ENCODE data around the gene LGALS4. TPM values are rescaled to one million over a fixed set of nuclear protein-coding genes. Genes with fewer than 3 reads are reported as not detected.

Gene LGALS4
- total and polyA plus RNA-seq, 9 of the 15 experiments (the other 6 are each of a cell fraction or from before 2014, with no cell fraction given), result 0.08 to 1.1 (median 0.30) TPM; not detected in 3

DNA sequence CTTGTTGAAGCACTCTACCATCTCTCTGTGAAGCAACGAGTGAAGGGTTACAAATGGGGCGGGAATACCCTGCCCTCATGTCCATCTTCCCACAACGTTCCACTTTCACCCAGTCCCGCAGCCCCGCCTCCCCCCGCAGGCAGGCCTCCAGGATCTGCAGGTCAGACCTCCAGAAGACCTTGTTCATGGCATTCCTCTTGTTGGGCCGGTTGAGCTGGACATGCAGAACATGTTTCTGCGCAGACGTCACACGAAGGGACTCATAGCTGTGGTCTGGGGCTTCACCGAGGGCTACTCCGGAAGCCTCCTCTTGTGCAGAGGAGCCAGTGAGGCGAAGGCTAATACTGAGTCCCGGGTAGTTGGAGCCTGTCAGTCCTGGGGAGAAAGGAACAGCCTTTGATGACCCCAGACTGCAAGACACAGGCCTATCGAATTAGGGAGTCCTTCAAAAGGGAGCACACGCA, 18.4 kb upstream of the LGALS4 start (continued):
- TF ChIP-seq NONO (IDR thresholded peaks at IDR 0.05; ENCODE audit: low read depth in 2 of 2, low read length in 1 of 2), result 0 out of 4 replicates have a peak, but pooled peaks of 1 of the 2 experiments have one; percentile 21
- no peak for TF ChIP-seq HMG20B (CRISPR knock-in tag; IDR thresholded peaks at IDR 0.05)
- TF ChIP-seq RBBP5 (IDR thresholded peaks at IDR 0.05; ENCODE audit: borderline replicate concordance, insufficient read depth, low read length, poor library complexity, severe bottlenecking), result no peak
- TF ChIP-seq MYNN (IDR thresholded peaks at IDR 0.05), result no peak
- no peak for TF ChIP-seq MYNN (CRISPR knock-in tag; IDR thresholded peaks at IDR 0.05)
- TF ChIP-seq, protein P1, sequence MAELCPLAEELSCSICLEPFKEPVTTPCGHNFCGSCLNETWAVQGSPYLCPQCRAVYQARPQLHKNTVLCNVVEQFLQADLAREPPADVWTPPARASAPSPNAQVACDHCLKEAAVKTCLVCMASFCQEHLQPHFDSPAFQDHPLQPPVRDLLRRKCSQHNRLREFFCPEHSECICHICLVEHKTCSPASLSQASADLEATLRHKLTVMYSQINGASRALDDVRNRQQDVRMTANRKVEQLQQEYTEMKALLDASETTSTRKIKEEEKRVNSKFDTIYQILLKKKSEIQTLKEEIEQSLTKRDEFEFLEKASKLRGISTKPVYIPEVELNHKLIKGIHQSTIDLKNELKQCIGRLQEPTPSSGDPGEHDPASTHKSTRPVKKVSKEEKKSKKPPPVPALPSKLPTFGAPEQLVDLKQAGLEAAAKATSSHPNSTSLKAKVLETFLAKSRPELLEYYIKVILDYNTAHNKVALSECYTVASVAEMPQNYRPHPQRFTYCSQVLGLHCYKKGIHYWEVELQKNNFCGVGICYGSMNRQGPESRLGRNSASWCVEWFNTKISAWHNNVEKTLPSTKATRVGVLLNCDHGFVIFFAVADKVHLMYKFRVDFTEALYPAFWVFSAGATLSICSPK (IDR thresholded peaks at IDR 0.05; ENCODE audit: borderline replicate concordance), result no peak
- TF ChIP-seq, protein P2, sequence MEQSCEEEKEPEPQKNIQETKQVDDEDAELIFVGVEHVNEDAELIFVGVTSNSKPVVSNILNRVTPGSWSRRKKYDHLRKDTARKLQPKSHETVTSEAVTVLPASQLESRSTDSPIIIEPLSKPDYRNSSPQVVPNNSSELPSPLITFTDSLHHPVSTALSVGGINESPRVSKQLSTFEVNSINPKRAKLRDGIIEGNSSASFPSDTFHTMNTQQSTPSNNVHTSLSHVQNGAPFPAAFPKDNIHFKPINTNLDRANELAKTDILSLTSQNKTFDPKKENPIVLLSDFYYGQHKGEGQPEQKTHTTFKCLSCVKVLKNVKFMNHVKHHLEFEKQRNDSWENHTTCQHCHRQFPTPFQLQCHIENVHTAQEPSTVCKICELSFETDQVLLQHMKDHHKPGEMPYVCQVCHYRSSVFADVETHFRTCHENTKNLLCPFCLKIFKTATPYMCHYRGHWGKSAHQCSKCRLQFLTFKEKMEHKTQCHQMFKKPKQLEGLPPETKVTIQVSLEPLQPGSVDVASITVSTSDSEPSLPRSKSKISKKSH (CRISPR knock-in tag; IDR thresholded peaks at IDR 0.05), result no peak
- TF ChIP-seq ZNF316 (IDR thresholded peaks at IDR 0.05), result no peak
- TF ChIP-seq, protein P3, sequence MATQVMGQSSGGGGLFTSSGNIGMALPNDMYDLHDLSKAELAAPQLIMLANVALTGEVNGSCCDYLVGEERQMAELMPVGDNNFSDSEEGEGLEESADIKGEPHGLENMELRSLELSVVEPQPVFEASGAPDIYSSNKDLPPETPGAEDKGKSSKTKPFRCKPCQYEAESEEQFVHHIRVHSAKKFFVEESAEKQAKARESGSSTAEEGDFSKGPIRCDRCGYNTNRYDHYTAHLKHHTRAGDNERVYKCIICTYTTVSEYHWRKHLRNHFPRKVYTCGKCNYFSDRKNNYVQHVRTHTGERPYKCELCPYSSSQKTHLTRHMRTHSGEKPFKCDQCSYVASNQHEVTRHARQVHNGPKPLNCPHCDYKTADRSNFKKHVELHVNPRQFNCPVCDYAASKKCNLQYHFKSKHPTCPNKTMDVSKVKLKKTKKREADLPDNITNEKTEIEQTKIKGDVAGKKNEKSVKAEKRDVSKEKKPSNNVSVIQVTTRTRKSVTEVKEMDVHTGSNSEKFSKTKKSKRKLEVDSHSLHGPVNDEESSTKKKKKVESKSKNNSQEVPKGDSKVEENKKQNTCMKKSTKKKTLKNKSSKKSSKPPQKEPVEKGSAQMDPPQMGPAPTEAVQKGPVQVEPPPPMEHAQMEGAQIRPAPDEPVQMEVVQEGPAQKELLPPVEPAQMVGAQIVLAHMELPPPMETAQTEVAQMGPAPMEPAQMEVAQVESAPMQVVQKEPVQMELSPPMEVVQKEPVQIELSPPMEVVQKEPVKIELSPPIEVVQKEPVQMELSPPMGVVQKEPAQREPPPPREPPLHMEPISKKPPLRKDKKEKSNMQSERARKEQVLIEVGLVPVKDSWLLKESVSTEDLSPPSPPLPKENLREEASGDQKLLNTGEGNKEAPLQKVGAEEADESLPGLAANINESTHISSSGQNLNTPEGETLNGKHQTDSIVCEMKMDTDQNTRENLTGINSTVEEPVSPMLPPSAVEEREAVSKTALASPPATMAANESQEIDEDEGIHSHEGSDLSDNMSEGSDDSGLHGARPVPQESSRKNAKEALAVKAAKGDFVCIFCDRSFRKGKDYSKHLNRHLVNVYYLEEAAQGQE (IDR thresholded peaks at IDR 0.05; ENCODE audit: borderline replicate concordance), result no peak
- TF ChIP-seq, protein P3 (CRISPR knock-in tag; IDR thresholded peaks at IDR 0.05; ENCODE audit: low read depth), result 0 out of 2 replicates have a peak, but pooled peaks have one; percentile 38
- TF ChIP-seq, protein P4, sequence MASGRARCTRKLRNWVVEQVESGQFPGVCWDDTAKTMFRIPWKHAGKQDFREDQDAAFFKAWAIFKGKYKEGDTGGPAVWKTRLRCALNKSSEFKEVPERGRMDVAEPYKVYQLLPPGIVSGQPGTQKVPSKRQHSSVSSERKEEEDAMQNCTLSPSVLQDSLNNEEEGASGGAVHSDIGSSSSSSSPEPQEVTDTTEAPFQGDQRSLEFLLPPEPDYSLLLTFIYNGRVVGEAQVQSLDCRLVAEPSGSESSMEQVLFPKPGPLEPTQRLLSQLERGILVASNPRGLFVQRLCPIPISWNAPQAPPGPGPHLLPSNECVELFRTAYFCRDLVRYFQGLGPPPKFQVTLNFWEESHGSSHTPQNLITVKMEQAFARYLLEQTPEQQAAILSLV (tag; IDR thresholded peaks at IDR 0.05), result no peak
- no peak for TF ChIP-seq POLR3G (IDR thresholded peaks at IDR 0.05; ENCODE audit: extremely low read depth, insufficient read length, insufficient replicate concordance)
- TF ChIP-seq FOSL1 (tag; conservative IDR thresholded peaks at IDR 0.05), result no peak
- no peak for TF ChIP-seq ZFPM2 (CRISPR knock-in tag; IDR thresholded peaks at IDR 0.05)
